ENCODE measurements around the gene CAB39L.

- no peak for TF ChIP-seq RBM39 (optimal IDR thresholded peaks at IDR 0.05; ENCODE audit: low read depth, low read length)
- TF ChIP-seq E2F4 (CRISPR knock-in tag; IDR thresholded peaks at IDR 0.05; ENCODE audit: low read depth), result no peak
- TF ChIP-seq SMAD1 (IDR thresholded peaks at IDR 0.05; ENCODE audit: low read depth, low read length, partially characterized antibody), result no peak
- no peak for TF ChIP-seq MLLT1 (IDR thresholded peaks at IDR 0.05)
- TF ChIP-seq, protein P1, sequence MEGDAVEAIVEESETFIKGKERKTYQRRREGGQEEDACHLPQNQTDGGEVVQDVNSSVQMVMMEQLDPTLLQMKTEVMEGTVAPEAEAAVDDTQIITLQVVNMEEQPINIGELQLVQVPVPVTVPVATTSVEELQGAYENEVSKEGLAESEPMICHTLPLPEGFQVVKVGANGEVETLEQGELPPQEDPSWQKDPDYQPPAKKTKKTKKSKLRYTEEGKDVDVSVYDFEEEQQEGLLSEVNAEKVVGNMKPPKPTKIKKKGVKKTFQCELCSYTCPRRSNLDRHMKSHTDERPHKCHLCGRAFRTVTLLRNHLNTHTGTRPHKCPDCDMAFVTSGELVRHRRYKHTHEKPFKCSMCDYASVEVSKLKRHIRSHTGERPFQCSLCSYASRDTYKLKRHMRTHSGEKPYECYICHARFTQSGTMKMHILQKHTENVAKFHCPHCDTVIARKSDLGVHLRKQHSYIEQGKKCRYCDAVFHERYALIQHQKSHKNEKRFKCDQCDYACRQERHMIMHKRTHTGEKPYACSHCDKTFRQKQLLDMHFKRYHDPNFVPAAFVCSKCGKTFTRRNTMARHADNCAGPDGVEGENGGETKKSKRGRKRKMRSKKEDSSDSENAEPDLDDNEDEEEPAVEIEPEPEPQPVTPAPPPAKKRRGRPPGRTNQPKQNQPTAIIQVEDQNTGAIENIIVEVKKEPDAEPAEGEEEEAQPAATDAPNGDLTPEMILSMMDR (IDR thresholded peaks at IDR 0.05 in 2 of 3, conservative IDR thresholded peaks at IDR 0.05 in 1 of 3; ENCODE audit: insufficient read depth in 2 of 3, low read depth in 1 of 3, low read length in 3 of 3), result no peak
- TF ChIP-seq TOE1 (IDR thresholded peaks at IDR 0.05; ENCODE audit: borderline replicate concordance), result no peak
- no peak for TF ChIP-seq TOE1 (CRISPR knock-in tag; IDR thresholded peaks at IDR 0.05; ENCODE audit: borderline replicate concordance, low read depth)
- no peak for TF ChIP-seq ZNF407 (IDR thresholded peaks at IDR 0.05; ENCODE audit: low read depth)
- TF ChIP-seq NFATC3 (IDR thresholded peaks at IDR 0.05), result no peak
- TF ChIP-seq FOXM1 (IDR thresholded peaks at IDR 0.05; ENCODE audit: low read depth), result no peak
- no peak for TF ChIP-seq FOXM1 (CRISPR knock-in tag; IDR thresholded peaks at IDR 0.05; ENCODE audit: low read depth)
- no peak for TF ChIP-seq YY1 (IDR thresholded peaks at IDR 0.05; ENCODE audit: borderline replicate concordance in 1 of 3, control insufficient read depth in 1 of 3, extremely low read depth in 1 of 3, insufficient read depth in 3 of 3, insufficient read length in 1 of 3, insufficient replicate concordance in 2 of 3, low read depth in 1 of 3, low read length in 2 of 3)
- no peak for TF ChIP-seq SPI1 (IDR thresholded peaks at IDR 0.05; ENCODE audit: borderline replicate concordance, low read depth, low read length)
- no peak for TF ChIP-seq LEF1 (IDR thresholded peaks at IDR 0.05)
- TF ChIP-seq SRF (CRISPR knock-in tag; IDR thresholded peaks at IDR 0.05), result no peak
- TF ChIP-seq SP2 (IDR thresholded peaks at IDR 0.05; ENCODE audit: extremely low read depth, low read depth, low read length, poor library complexity, severe bottlenecking), result no peak
These were observed 13.4 kb upstream of the CAB39L start for GRCh38 chr13:49457221-49457620.

Data from K562 (cell line).